Gastroesophageal sphincter (tissue), 2 donors: ENCODE results near the gene SMDT1.

ENCODE experiments used
- EP300 ChIP-seq: sonication (generic); formaldehyde crosslinking; IDR thresholded peaks from one replicate; pipeline ENCODE4 v1.6.1; 2017; ENCODE audit warnings: antibody characterized with exemption, mild to moderate bottlenecking
- POLR2AphosphoS5 ChIP-seq: sonication (generic); formaldehyde crosslinking; IDR thresholded peaks from one replicate; pipeline ENCODE4 v1.6.1; 2017; ENCODE audit warnings: antibody characterized with exemption

DNA sequence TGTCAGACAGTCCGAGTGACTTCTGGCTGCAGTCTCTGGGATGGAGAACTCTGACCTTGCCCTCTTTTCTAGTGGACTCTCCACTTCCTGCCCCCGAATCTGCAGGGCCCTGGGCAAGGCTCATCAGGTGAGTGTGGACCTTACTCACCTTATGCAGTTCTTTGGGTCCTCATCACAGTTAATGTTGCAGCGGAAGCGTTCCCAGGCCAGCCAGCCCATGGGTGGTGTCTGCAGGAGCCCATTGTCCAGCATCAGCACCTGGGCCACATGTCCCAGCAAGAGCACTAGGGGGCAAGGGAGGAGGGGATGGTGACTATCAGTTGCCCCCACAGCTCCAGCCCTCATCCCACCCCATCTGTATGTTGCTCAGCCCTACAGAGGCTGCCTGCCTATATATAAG is 11.2 kb upstream of the SMDT1 start:
- TF ChIP-seq EP300, result no peak
- TF ChIP-seq POLR2AphosphoS5, result no peak
